Immature natural killer cell (primary cell): ENCODE measurements around the gene SPOCK1. TPM values are rescaled to one million over a fixed set of nuclear protein-coding genes. Genes with fewer than 3 reads are reported as not detected.

Source experiments
- DNase-seq, 3 donors: peaks; one replicate each; pipeline ENCODE4 v3.0.0; 2022; ENCODE audit warnings: mixed read lengths in 1 of 3
- H3K27ac Mint-ChIP-seq, 6 donors: one replicate each; pipeline ENCODE4 v1.8.0; 2020; ENCODE audit warnings: mixed read lengths in 6 of 6, mild to moderate bottlenecking in 5 of 6, inconsistent platforms in 4 of 6, moderate library complexity in 3 of 6
- H3K27me3 Mint-ChIP-seq, 3 donors: one replicate each; pipeline ENCODE4 v1.8.0; 2020 to 2021; ENCODE audit warnings: low read depth in 3 of 3, mild to moderate bottlenecking in 3 of 3, mixed read lengths in 3 of 3, moderate library complexity in 3 of 3, inconsistent platforms in 1 of 3
- H3K36me3 Mint-ChIP-seq, 3 donors: one replicate each; pipeline ENCODE4 v1.8.0; 2020; ENCODE audit warnings: mixed read lengths in 3 of 3, inconsistent platforms in 2 of 3, mild to moderate bottlenecking in 2 of 3
- H3K4me1 Mint-ChIP-seq, 2 donors: one replicate each; pipeline ENCODE4 v1.8.0; 2020; ENCODE audit warnings: inconsistent platforms in 2 of 2, mild to moderate bottlenecking in 2 of 2, mixed read lengths in 2 of 2, moderate library complexity in 1 of 2
- H3K4me3 Mint-ChIP-seq, 5 donors: one replicate each; pipeline ENCODE4 v1.8.0; 2020; ENCODE audit warnings: mild to moderate bottlenecking in 5 of 5, mixed read lengths in 5 of 5, inconsistent platforms in 3 of 5, moderate library complexity in 3 of 5
- H3K9me3 Mint-ChIP-seq, 6 donors: one replicate each; pipeline ENCODE4 v1.8.0; 2020; ENCODE audit warnings: mild to moderate bottlenecking in 6 of 6, mixed read lengths in 6 of 6, inconsistent platforms in 4 of 6, moderate library complexity in 3 of 6
- polyA plus RNA-seq, 3 donors: library from polyadenylated mRNA; unstranded; fragments of 300-500 nt; fragmentation: Illumina TruSeq; gene quantifications; one replicate each; pipeline ENCODE4 v1.2.3, GENCODE V29; 2021

Gene SPOCK1
- polyA plus RNA-seq, 3 donors from 2014 or later: not detected

GRCh38 chr5:137329586-137330296 is 169.4 kb downstream of the SPOCK1 start:
- H3K36me3 Mint-ChIP-seq: no peaks in the 10 kb centered on the region

GRCh38 chr5:137328991-137329390 is 170.1 kb downstream of the SPOCK1 start:
- Mint-ChIP-seq H3K27me3 (peaks cover 3 to 5% (median 4%) of the 10 kb centered on the region in 3 donors), H3K4me3 (no peak overlapping the region), H3K9me3 (no peaks in the 10 kb centered on the region), H3K4me1 (no peaks in the 10 kb centered on the region), H3K27ac (no peak overlapping the region), H3K36me3 (no peaks in the 10 kb centered on the region)
- no peak for DNase-seq

More at GRCh38 chr5:137329586-137330296, 169.4 kb downstream of the SPOCK1 start:
- H3K9me3 Mint-ChIP-seq: no peaks in the 10 kb centered on the region
- DNase-seq: no peak
- peaks cover 2 to 4% (median 3%) of the 10 kb centered on the region in 3 donors for H3K27me3 Mint-ChIP-seq
- no peak overlapping the region for H3K27ac Mint-ChIP-seq
- no peak overlapping the region for H3K4me3 Mint-ChIP-seq
- H3K4me1 Mint-ChIP-seq: no peaks in the 10 kb centered on the region

GRCh38 chr5:137328463-137328862 is 170.7 kb downstream of the SPOCK1 start:
- Mint-ChIP-seq H3K9me3 (no peaks in the 10 kb centered on the region), H3K27ac (no peak overlapping the region), H3K36me3 (no peaks in the 10 kb centered on the region), H3K4me1 (no peaks in the 10 kb centered on the region), H3K4me3 (no peak overlapping the region), H3K27me3 (peaks cover 4 to 5% (median 4%) of the 10 kb centered on the region in 3 donors)
- no peak for DNase-seq

DNA sequence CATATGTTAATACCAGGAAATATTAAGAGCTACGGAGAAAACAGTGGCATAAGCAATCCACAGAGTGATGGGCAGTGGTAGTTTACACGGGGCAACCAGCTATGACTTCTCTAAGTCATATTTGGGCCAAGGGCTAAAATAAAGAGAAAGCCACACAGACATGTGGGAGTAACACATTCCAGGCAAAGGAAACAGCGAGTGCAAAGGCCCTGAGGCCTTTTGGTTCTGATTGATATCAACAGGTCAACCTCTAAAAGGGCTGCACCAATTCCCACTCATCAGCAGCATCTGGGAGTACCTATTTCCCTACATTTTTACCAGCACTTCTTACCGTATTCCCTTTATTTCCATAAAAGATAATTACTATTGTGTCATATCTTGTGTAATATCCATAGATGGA is 173.4 kb downstream of the SPOCK1 start:
- H3K27ac Mint-ChIP-seq: no peak overlapping the region
- H3K4me3 Mint-ChIP-seq: no peak overlapping the region
- H3K9me3 Mint-ChIP-seq: peaks cover 0 to 5% (median 0%) of the 10 kb centered on the region in 6 donors
- peaks cover 2 to 6% (median 5%) of the 10 kb centered on the region in 3 donors for H3K27me3 Mint-ChIP-seq
- H3K4me1 Mint-ChIP-seq: no peaks in the 10 kb centered on the region
- H3K36me3 Mint-ChIP-seq: no peaks in the 10 kb centered on the region
- no peak for DNase-seq

DNA sequence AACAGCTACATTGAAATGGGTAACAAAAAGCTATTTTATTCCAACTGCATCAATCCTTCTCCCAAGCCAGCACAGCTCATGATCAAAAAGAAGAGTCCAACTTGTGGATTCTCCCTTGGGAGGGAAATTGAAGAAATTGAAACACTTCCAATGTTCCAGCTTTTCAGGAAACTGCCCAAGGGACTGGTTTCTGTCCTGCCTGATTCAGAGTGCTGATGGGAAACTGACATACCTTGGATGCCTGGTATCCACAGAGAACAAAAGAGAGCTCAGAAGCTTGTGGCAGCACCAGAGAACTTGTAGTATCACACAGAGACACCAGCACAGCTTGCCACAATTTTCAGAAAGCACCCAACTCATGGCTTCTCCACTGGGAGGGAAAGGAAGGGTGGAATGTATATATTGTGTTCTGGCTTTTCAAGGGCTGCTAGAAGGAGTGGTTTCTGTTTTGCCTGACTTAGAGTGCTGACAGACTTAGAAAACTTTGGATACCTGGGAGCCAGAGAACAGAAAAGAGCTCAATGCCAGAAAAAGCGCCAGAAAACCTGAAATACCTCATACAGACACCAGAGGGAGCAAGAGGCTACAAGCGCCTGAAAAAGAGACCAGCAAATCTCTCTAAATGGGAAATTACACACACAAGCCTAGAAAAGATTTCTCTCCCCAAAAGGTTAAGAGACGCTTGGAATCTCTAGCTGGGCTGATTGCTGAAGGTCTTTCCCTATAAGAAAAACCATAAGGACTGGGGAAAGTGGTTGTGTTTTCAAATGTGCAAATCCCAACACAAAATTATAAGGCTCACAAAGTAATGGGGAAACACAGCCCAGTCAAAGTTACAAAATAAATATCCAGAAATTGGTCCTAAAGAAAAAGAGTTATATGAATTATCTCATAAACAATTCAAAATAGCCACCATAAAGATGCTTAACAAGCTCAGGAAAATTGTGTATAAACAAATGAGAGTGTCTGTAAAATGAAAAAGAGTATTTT is 178.8 kb downstream of the SPOCK1 start:
- no peak overlapping the region for H3K4me3 Mint-ChIP-seq
- DNase-seq: peak; percentile 8 to 18 (median 17)
- H3K27me3 Mint-ChIP-seq: peaks cover 2 to 8% (median 4%) of the 10 kb centered on the region in 3 donors
- no peak overlapping the region for H3K27ac Mint-ChIP-seq
- no peaks in the 10 kb centered on the region for H3K36me3 Mint-ChIP-seq
- peaks cover 0 to 5% (median 0%) of the 10 kb centered on the region in 6 donors for H3K9me3 Mint-ChIP-seq
- no peaks in the 10 kb centered on the region for H3K4me1 Mint-ChIP-seq

DNA sequence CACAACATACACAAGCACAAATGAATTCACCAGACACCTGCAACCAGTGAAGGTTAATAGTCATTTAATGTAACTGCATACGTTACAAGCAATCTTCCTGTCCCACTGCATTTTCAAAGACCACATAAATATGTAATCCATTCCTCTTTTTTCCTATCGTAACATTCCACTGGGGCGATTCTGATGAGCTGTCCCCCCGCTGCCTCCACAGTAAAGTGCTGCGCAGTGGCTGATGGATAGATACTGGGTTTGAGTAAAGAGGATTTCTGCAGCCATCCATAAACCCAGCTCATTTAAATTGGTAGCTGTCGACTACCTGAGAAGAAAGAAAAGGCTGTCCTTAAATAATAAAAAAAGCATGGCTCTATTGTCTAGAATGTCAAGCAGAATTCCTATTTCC is 181.1 kb downstream of the SPOCK1 start:
- Mint-ChIP-seq H3K4me3 (no peak overlapping the region), H3K27ac (no peak overlapping the region), H3K27me3 (peaks cover 0 to 6% (median 4%) of the 10 kb centered on the region in 3 donors), H3K9me3 (peaks cover 0 to 8% (median 0%) of the 10 kb centered on the region in 6 donors), H3K36me3 (no peaks in the 10 kb centered on the region), H3K4me1 (no peaks in the 10 kb centered on the region)
- no peak for DNase-seq

DNA sequence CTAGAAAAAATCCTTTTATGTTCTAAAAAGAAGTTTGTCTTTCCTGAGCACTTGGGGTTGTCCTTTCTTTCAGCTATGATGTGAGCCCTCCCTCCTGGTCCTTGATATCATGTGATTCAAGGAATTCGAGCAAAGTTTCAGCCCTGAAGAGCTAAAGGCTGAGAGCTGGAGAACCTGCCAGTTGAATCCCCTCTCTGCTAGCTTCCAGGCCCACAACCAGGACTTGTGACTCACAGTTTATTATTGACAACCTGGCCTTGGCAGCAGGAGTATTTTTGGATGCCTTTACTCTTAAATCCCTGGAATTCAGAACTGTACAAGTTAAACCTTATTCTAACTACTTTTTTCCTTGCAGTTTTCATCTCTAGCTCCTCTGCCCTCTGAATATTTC is 182.8 kb downstream of the SPOCK1 start:
- H3K27me3 Mint-ChIP-seq: peaks cover 0 to 6% (median 2%) of the 10 kb centered on the region in 3 donors
- H3K4me1 Mint-ChIP-seq: no peaks in the 10 kb centered on the region
- no peak for DNase-seq
- no peaks in the 10 kb centered on the region for H3K36me3 Mint-ChIP-seq
- peaks cover 0 to 6% (median 0%) of the 10 kb centered on the region in 6 donors for H3K9me3 Mint-ChIP-seq
- no peak overlapping the region for H3K27ac Mint-ChIP-seq
- no peak overlapping the region for H3K4me3 Mint-ChIP-seq

- Mint-ChIP-seq H3K27me3 (peaks cover 0 to 7% (median 2%) of the 10 kb centered on the region in 3 donors), H3K4me1 (no peaks in the 10 kb centered on the region), H3K36me3 (no peaks in the 10 kb centered on the region), H3K9me3 (peaks cover 0 to 4% (median 0%) of the 10 kb centered on the region in 6 donors), H3K27ac (no peak overlapping the region), H3K4me3 (no peak overlapping the region)
- no peak for DNase-seq
Measured at GRCh38 chr5:137315534-137316345, 183.4 kb downstream of the SPOCK1 start.

- no peak overlapping the region for H3K27ac Mint-ChIP-seq
- peaks cover 0 to 5% (median 2%) of the 10 kb centered on the region in 3 donors for H3K27me3 Mint-ChIP-seq
- no peak for DNase-seq
- no peaks in the 10 kb centered on the region for H3K36me3 Mint-ChIP-seq
- no peaks in the 10 kb centered on the region for H3K4me1 Mint-ChIP-seq
- peaks cover 0 to 4% (median 0%) of the 10 kb centered on the region in 6 donors for H3K9me3 Mint-ChIP-seq
- no peak overlapping the region for H3K4me3 Mint-ChIP-seq
Measured at GRCh38 chr5:137315109-137315508, 184.0 kb downstream of the SPOCK1 start.

- Mint-ChIP-seq H3K27ac (no peak overlapping the region), H3K36me3 (no peaks in the 10 kb centered on the region)
Measured at GRCh38 chr5:137313526-137314175, 185.5 kb downstream of the SPOCK1 start.

GRCh38 chr5:137312011-137312410 is 187.1 kb downstream of the SPOCK1 start:
- H3K27me3 Mint-ChIP-seq: peaks cover 0 to 5% (median 2%) of the 10 kb centered on the region in 3 donors
- H3K4me1 Mint-ChIP-seq: no peaks in the 10 kb centered on the region
- H3K27ac Mint-ChIP-seq: no peak overlapping the region
- H3K9me3 Mint-ChIP-seq: peaks cover 0 to 5% (median 0%) of the 10 kb centered on the region in 6 donors
- no peak for DNase-seq
- H3K36me3 Mint-ChIP-seq: no peaks in the 10 kb centered on the region
- H3K4me3 Mint-ChIP-seq: no peak overlapping the region

More at GRCh38 chr5:137313526-137314175, 185.5 kb downstream of the SPOCK1 start:
- Mint-ChIP-seq H3K4me3 (no peak overlapping the region), H3K9me3 (peaks cover 0 to 5% (median 0%) of the 10 kb centered on the region in 6 donors), H3K4me1 (no peaks in the 10 kb centered on the region), H3K27me3 (peaks cover 0 to 5% (median 2%) of the 10 kb centered on the region in 3 donors)
- DNase-seq: no peak

- H3K9me3 Mint-ChIP-seq: peaks cover 0 to 5% (median 0%) of the 10 kb centered on the region in 6 donors
- no peak overlapping the region for H3K4me3 Mint-ChIP-seq
- H3K36me3 Mint-ChIP-seq: no peaks in the 10 kb centered on the region
- peaks cover 0 to 5% (median 3%) of the 10 kb centered on the region in 3 donors for H3K27me3 Mint-ChIP-seq
- no peak for DNase-seq
- no peaks in the 10 kb centered on the region for H3K4me1 Mint-ChIP-seq
- no peak overlapping the region for H3K27ac Mint-ChIP-seq
Measured at GRCh38 chr5:137310051-137310730, 188.9 kb downstream of the SPOCK1 start.
